CD14-positive monocyte (primary cell): Measurements from ENCODE around the gene NRG4. TPM values are rescaled to one million over a fixed set of nuclear protein-coding genes. Genes with fewer than 3 reads are reported as not detected.

Source experiments
- DNase-seq, 3 donors: peaks; one replicate each; pipeline ENCODE4 v3.0.0-alpha.2; 2011 to 2022
- H2AFZ ChIP-seq: 2 replicates; pipeline ENCODE4 v1.6.0; 2012; ENCODE audit warnings: mild to moderate bottlenecking, low read depth, low read length, inconsistent platforms; ENCODE audit not compliant: insufficient read depth, poor library complexity, severe bottlenecking
- H3K27ac ChIP-seq, 2 donors: 1 replicate in 1 of 2; 2 replicates in 1 of 2; pipeline ENCODE4 v1.5.1; 2012 to 2013; ENCODE audit warnings: low read length in 2 of 2, control low read depth in 1 of 2, inconsistent platforms in 1 of 2, low read depth in 1 of 2, mild to moderate bottlenecking in 1 of 2
- H3K27me3 ChIP-seq, 2 donors: one replicate each; pipeline versions ENCODE4 v1.6.0 to v1.6.1; 2011 to 2013; ENCODE audit warnings: low read length in 2 of 2; ENCODE audit not compliant: control insufficient read depth in 2 of 2, insufficient read depth in 2 of 2
- H3K36me3 ChIP-seq, 2 donors: replicated peaks in 1 of 2; 1 replicate in 1 of 2; 2 replicates in 1 of 2; pipeline versions ENCODE4 v1.5.1 to v1.6.1; 2012 to 2013; ENCODE audit warnings: low read length in 2 of 2, control low read depth in 1 of 2, inconsistent platforms in 1 of 2, mild to moderate bottlenecking in 1 of 2; ENCODE audit not compliant: insufficient read depth in 2 of 2, control insufficient read depth in 1 of 2
- H3K4me1 ChIP-seq, 2 donors: 1 replicate in 1 of 2; 2 replicates in 1 of 2; pipeline versions ENCODE4 v1.5.1 to v1.6.1; 2012 to 2013; ENCODE audit warnings: low read length in 2 of 2, control low read depth in 1 of 2, inconsistent platforms in 1 of 2, mild to moderate bottlenecking in 1 of 2, moderate library complexity in 1 of 2; ENCODE audit not compliant: insufficient read depth in 2 of 2, control insufficient read depth in 1 of 2
- H3K4me2 ChIP-seq: replicated peaks from 2 replicates; pipeline ENCODE3; 2012; ENCODE audit warnings: low read length, moderate library complexity, mild to moderate bottlenecking; ENCODE audit not compliant: poor library complexity, severe bottlenecking; ENCODE audit errors: extremely low read depth
- H3K4me3 ChIP-seq, 3 experiments: fragments of 200-600 bp in 1 of 3; sonication (generic) in 1 of 3; replicated peaks in 1 of 3; 1 replicate in 2 of 3; 2 replicates in 1 of 3; pipeline ENCODE4 v1.5.1; 2011 to 2013; ENCODE audit warnings: low read length in 3 of 3, mild to moderate bottlenecking in 3 of 3, control low read depth in 2 of 3, low read depth in 2 of 3, inconsistent platforms in 1 of 3, moderate library complexity in 1 of 3
- H3K79me2 ChIP-seq: 2 replicates; pipeline ENCODE4 v1.6.0; 2012; ENCODE audit warnings: mild to moderate bottlenecking, control low read depth, inconsistent platforms, low read length, moderate library complexity; ENCODE audit not compliant: insufficient read depth
- H3K9ac ChIP-seq: 2 replicates; pipeline ENCODE4 v1.6.0; 2017; ENCODE audit warnings: low read length, mild to moderate bottlenecking; ENCODE audit not compliant: insufficient read depth, poor library complexity, severe bottlenecking
- H3K9me3 ChIP-seq, 2 donors: replicated peaks in 1 of 2; 1 replicate in 1 of 2; 2 replicates in 1 of 2; pipeline versions ENCODE4 v1.5.1 to v1.6.1; 2012 to 2013; ENCODE audit warnings: low read length in 2 of 2, control low read depth in 1 of 2; ENCODE audit not compliant: control insufficient read depth in 1 of 2, insufficient read depth in 1 of 2
- H4K20me1 ChIP-seq: 2 replicates; pipeline ENCODE4 v1.6.0; 2012; ENCODE audit warnings: mild to moderate bottlenecking, low read length, control low read depth, moderate library complexity; ENCODE audit not compliant: insufficient read depth
- H3K27ac Mint-ChIP-seq, 7 donors: one replicate each; pipeline ENCODE4 v1.8.0; 2020; ENCODE audit warnings: mild to moderate bottlenecking in 7 of 7, mixed read lengths in 7 of 7, moderate library complexity in 6 of 7, inconsistent platforms in 2 of 7
- H3K27me3 Mint-ChIP-seq, 3 donors: one replicate each; pipeline ENCODE4 v1.8.0; 2021 to 2022; ENCODE audit warnings: low read depth in 3 of 3, mild to moderate bottlenecking in 3 of 3, mixed read lengths in 3 of 3, moderate library complexity in 3 of 3, inconsistent platforms in 1 of 3
- H3K36me3 Mint-ChIP-seq, 2 donors: one replicate each; pipeline ENCODE4 v1.8.0; 2020; ENCODE audit warnings: mixed read lengths in 2 of 2, inconsistent platforms in 1 of 2, mild to moderate bottlenecking in 1 of 2
- H3K4me1 Mint-ChIP-seq: one replicate; pipeline ENCODE4 v1.8.0; 2020; ENCODE audit warnings: mild to moderate bottlenecking, mixed read lengths
- H3K4me3 Mint-ChIP-seq, 2 donors: one replicate each; pipeline ENCODE4 v1.8.0; 2020; ENCODE audit warnings: mild to moderate bottlenecking in 2 of 2, mixed read lengths in 2 of 2, moderate library complexity in 1 of 2
- H3K9me3 Mint-ChIP-seq, 7 donors: one replicate each; pipeline ENCODE4 v1.8.0; 2020 to 2022; ENCODE audit warnings: mixed read lengths in 7 of 7, mild to moderate bottlenecking in 6 of 7, moderate library complexity in 6 of 7, inconsistent platforms in 2 of 7
- WGBS: methylation state at CpG from one replicate; pipeline ENCODE4 v1.1.5; 2013; ENCODE audit warnings: missing lambda C conversion rate; ENCODE audit not compliant: insufficient coverage; 5-methylcytosine and 5-hydroxymethylcytosine counted together
- intact Hi-C, 2 donors: fragments of 100-400 bp; cut with micrococcal nuclease; formaldehyde crosslinking; loops; one replicate each; pipeline versions ENCODE4 v1.15.0 to v1.15.1; 2023
- polyA plus RNA-seq, 3 donors: library from polyadenylated mRNA; depleted of rRNA in 1 of 3; unstranded in 2 of 3; stranded (reverse) in 1 of 3; fragments of 300-500 nt in 2 of 3; fragments of >200 nt in 1 of 3; fragmentation: Illumina TruSeq in 2 of 3; gene quantifications; 1 replicate in 2 of 3; 2 replicates in 1 of 3; pipeline ENCODE4 v1.2.3, GENCODE V29; 2012 to 2021
- TF ChIP-seq, protein P1 (sequence below): fragments of 200-600 bp; IDR thresholded peaks from one replicate; pipeline ENCODE4 v1.8.0; 2022; ENCODE audit warnings: antibody characterized with exemption, mild to moderate bottlenecking

The NRG4 gene
- polyA plus RNA-seq, 3 donors, result 0.13 to 0.44 (median 0.20) TPM

DNA sequence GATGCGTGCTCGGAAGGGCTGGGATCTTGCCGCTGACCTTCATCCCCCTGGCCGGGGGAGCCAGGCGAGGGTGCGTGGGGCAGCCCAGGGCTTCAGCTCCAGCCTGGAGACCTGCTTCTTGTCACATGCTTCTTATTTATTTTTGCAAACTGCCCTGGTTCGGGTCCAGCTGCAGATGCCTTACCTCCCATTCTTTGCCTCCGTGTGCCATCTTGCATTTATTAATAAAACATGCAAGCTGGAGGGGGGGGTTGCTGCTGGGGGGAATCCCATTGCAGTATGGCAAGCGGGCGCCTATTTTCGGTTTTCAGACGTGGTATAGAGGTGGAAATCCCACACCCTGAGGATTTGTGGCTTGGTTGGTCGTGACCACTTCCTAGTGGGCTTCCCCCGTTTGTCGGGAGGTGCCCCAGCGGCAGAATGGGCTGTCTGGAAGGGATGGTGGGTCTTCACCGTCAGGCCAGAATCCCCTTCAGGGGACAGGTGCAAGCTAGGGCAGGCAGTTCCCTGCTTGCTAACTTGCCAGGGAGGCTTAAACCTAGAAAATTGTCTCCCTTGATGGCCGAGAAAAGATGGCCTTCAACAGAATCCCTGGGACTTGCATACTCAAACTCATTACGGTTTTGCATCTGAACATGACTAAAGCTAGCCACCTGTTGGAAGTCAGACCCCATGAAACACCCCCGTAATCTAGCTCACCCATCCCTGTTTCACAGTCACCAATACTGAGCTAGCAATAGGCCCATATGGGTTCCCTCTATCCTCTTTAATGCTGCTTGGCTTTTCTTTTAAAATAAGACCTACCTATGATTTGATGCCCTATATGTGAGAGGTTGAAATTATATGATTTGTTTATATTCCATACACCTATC lies 48.1 kb upstream of the NRG4 start:
- Mint-ChIP-seq H3K36me3 (peaks cover 0 to 2% of the 10 kb centered on the region in 2 donors), H3K27ac (no peak overlapping the region), H3K27me3 (peaks cover 22 to 42% (median 39%) of the 10 kb centered on the region in 3 donors), H3K9me3 (peaks cover 0 to 6% (median 0%) of the 10 kb centered on the region in 7 donors), H3K4me3 (peak overlapping the region; percentile 88 to 89), H3K4me1 (peaks cover 37% of the 10 kb centered on the region)
- intact Hi-C loops, result no loop called here
- no peaks in the 10 kb centered on the region for H4K20me1 ChIP-seq
- H3K9ac ChIP-seq, result no peak overlapping the region
- no peaks in the 10 kb centered on the region for H3K9me3 ChIP-seq
- H3K79me2 ChIP-seq, result peaks cover 8% of the 10 kb centered on the region
- DNase-seq, result peak in 1 of 3 donors; percentile 55
- peaks cover 30 to 33% of the 10 kb centered on the region in 2 donors for H3K27me3 ChIP-seq
- H2AFZ ChIP-seq, result peak overlapping the region; percentile 70
- H3K4me2 ChIP-seq, result peak overlapping the region; percentile 81
- H3K4me1 ChIP-seq, result peaks cover 29 to 39% of the 10 kb centered on the region in 2 donors
- H3K36me3 ChIP-seq, result no peaks in the 10 kb centered on the region
- peak overlapping the region; percentile 47 to 74 (median 57) for H3K4me3 ChIP-seq
- no peak overlapping the region for H3K27ac ChIP-seq
- WGBS, result 7% methylated on average over 18 of the region's 20 CpGs
- TF ChIP-seq, protein P1, sequence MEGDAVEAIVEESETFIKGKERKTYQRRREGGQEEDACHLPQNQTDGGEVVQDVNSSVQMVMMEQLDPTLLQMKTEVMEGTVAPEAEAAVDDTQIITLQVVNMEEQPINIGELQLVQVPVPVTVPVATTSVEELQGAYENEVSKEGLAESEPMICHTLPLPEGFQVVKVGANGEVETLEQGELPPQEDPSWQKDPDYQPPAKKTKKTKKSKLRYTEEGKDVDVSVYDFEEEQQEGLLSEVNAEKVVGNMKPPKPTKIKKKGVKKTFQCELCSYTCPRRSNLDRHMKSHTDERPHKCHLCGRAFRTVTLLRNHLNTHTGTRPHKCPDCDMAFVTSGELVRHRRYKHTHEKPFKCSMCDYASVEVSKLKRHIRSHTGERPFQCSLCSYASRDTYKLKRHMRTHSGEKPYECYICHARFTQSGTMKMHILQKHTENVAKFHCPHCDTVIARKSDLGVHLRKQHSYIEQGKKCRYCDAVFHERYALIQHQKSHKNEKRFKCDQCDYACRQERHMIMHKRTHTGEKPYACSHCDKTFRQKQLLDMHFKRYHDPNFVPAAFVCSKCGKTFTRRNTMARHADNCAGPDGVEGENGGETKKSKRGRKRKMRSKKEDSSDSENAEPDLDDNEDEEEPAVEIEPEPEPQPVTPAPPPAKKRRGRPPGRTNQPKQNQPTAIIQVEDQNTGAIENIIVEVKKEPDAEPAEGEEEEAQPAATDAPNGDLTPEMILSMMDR, result no peak

DNA sequence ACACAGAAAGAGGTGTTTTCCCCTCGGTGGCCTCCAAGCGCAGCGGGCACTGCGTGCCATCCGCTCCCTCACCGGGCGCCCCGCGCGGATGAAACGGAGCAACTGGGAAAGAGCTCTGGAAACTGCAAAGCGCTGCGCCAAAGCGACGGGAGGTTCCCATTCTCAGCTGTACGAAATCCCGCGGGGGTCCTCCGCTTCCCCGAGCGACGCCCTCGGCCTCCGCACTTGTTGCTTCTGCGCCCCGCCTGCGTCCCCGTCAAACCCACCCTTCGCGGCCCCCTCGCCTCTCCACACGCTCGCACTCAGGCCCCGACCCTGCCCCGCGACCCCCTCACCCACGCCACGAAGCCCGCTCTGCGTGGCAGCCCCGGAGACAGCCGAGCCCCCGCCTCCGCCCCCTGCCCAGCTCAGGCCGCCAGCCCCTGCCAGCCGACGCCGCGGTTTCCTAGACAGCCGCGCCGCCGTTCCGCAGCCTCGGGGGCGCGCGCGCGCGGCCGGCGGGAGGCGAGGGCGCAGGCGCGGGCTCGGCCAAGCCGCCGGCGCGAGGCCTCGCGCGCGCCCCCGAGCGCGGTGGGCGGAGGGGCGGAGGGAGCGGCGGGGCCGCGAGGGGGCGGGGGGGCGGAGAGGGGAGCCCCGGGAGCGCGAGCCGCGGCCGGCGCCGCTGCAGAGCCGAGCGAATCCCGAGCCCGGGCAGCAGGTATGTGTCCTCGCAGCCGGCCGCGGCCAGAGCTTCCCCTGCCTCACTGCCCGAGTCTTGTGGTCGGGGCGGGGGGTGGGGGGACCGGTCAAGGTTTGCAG lies 47.3 kb upstream of the NRG4 start, which contains the start of gene TMEM266:
Gene TMEM266 (plus strand): TSS at position 666 of the 798 bp plus-strand sequence. CDS start 74,279 bp downstream, outside the sequence.
- Histone ChIP-seq H2AFZ (peak within 1 kb of the TSS; percentile 78), H3K27me3 (peaks cover 30 to 33% of the 10 kb centered on the region in 2 donors), H3K4me1 (peaks cover 25 to 32% of the 10 kb centered on the region in 2 donors), H3K36me3 (no peaks in the 10 kb centered on the region), H4K20me1 (no peaks in the 10 kb centered on the region), H3K27ac (no peak within 1 kb of the TSS), H3K9me3 (no peaks in the 10 kb centered on the region), H3K4me2 (peak within 1 kb of the TSS; percentile 98), H3K79me2 (peaks cover 14% of the 10 kb centered on the region), H3K4me3 (peak within 1 kb of the TSS; percentile 57 to 82 (median 61)), H3K9ac (no peak within 1 kb of the TSS)
- peak in 2 of 3 donors; percentile 18 to 49 for DNase-seq
- H3K27me3 Mint-ChIP-seq, result peaks cover 22 to 42% (median 39%) of the 10 kb centered on the region in 3 donors
- H3K9me3 Mint-ChIP-seq, result peaks cover 0 to 6% (median 0%) of the 10 kb centered on the region in 7 donors
- TF ChIP-seq, protein P1, result peak; percentile 22
- peaks cover 29% of the 10 kb centered on the region for H3K4me1 Mint-ChIP-seq
- peaks cover 0 to 2% of the 10 kb centered on the region in 2 donors for H3K36me3 Mint-ChIP-seq
- WGBS, result under 1% methylated on average over 103 of the region's 107 CpGs
- intact Hi-C loops, result loop anchor here in 1 of 2 donors (5.0 kb wide), 1 partner anchor 78 kb away; no protein-coding TSS in a partner anchor
- peak within 1 kb of the TSS in 2 of 7 donors; percentile 30 to 84 for H3K27ac Mint-ChIP-seq
- H3K4me3 Mint-ChIP-seq, result peak within 1 kb of the TSS; percentile 88 to 92
